ENCODE data around the gene UPB1.

UPB1 gene

DNA sequence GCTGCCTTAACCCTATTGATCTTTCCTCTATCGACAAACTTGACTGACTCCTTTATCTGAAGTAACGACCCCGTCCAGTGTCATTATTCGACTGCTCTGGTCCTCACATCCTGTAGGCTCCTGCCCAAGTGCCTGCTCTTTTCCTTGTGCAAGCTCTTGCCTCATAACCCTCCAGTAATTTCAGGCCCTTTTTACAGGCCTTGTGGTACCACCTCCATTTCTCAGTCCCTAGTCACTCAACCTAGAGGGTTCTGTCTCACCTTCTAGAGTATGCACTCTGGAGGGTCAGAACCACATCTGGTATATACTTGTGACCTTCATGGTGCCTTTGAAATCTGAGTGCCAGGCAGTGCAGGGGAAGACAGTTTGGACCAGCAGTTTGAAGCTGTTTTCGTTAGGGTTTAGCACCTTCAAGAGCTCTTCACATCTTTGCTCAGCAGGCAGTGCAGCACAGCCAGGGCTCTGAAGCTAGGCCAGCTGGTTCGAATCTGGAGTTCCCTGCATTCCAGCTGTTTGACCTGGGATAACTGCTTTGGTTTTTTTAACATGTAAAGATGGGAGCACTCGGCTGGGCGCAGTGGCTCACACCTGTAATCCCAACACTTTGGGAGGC is 71.9 kb downstream of the UPB1 start:
- no peak for DNase-seq

DNA sequence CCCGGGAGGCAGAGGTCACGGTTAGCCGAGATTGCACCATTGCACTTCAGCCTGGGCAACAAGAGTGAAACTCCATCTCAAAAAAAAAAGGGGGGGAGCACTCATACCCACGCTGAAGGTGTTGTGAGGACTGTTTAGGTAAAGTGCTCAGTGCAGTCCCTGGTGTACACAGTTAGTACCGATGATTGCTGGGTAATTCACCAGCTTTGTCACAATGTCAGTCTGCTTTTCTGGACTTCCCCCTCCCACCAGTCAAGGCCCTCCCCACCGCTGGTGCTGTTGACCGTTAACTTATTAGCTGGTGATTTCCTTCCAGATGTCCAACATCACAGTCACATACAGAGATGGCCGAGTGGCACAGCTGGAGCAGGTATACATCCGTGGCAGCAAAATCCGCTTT is 72.5 kb downstream of the UPB1 start:
- no peak for DNase-seq

DNA sequence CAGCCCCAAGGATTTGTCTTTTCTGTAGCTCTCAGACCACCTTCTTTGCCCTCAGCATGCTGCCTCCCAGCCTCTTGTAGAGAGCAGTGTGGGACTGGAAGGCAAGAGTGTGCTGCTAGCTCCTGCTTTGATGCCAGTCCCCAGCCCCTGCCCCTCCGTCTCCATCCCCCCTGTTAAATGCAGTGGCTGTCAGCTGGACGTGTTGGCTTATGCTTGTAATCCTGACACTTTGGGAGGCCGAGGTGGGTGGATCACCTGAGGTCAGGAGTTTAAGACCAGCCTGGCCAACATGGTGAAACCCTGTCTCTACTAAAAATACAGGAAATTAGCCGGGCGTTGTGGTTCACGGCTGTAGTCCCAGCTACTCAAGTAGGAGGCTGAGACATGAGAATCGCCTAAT is 76.1 kb downstream of the UPB1 start:
- DNase-seq: no peak

DNA sequence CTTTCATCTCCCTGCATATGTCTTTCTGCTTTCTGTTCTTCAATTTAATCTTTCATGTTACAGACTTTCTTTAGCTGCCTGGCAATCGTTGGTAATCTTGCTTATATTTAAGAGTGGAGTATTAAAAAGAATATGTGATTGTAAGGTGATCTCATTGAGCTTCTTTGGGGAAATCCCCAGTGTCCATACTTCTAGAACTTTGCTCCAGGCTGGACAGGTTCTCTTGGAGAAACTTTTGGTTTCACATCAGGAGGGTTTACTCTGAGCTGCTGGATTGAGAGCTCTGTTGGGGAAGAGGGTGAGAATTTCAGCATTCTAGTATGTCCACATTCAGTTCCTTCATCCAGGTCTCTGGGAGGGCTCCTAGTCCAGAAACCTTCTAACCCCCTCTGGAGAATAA is 81.6 kb downstream of the UPB1 start:
- DNase-seq: no peak
